SU-DHL-6 (cell line): Measurements from ENCODE around the gene EPB41L1.

Experiments used
- H2AFZ ChIP-seq: fragments of 200-600 bp; sonication (generic); 2 replicates; pipeline ENCODE4 v1.6.1; 2014; ENCODE audit warnings: low read depth, mild to moderate bottlenecking, moderate library complexity, mixed read lengths, antibody characterized with exemption, low read length; ENCODE audit not compliant: severe bottlenecking
- H3F3A ChIP-seq: fragments of 200-600 bp; shearing (Covaris generic); 2 replicates; pipeline ENCODE4 v1.6.0; 2016; ENCODE audit warnings: antibody characterized with exemption, mild to moderate bottlenecking; ENCODE audit not compliant: insufficient read depth
- H3K27ac ChIP-seq: fragments of 200-600 bp; sonication (generic); 2 replicates; pipeline ENCODE4 v1.5.1; 2016; ENCODE audit warnings: low read depth, mild to moderate bottlenecking, low read length, moderate library complexity, mixed read lengths
- H3K27me3 ChIP-seq: fragments of 200-600 bp; sonication (generic), shearing (Covaris generic); 2 replicates; pipeline ENCODE4 v1.6.0; 2014; ENCODE audit warnings: mild to moderate bottlenecking, low read length
- H3K36me3 ChIP-seq: fragments of 200-600 bp; sonication (generic); 2 replicates; pipeline ENCODE4 v1.6.1; 2014; ENCODE audit warnings: mild to moderate bottlenecking, low read length, mixed read lengths
- H3K4me2 ChIP-seq: fragments of 300-600, 200-600 bp; shearing (Covaris generic), sonication (generic); 2 replicates; pipeline ENCODE4 v1.6.0; 2014; ENCODE audit warnings: low read length, low read depth, mild to moderate bottlenecking; ENCODE audit not compliant: poor library complexity, severe bottlenecking
- H3K4me3 ChIP-seq: fragments of 200-600 bp; sonication (generic); 2 replicates; pipeline ENCODE4 v1.5.1; 2014; ENCODE audit warnings: antibody characterized with exemption, low read length, mild to moderate bottlenecking, mixed read lengths; ENCODE audit not compliant: insufficient read depth, poor library complexity, severe bottlenecking
- H3K79me2 ChIP-seq: fragments of 200-600 bp; sonication (generic); 2 replicates; pipeline ENCODE4 v1.6.1; 2014; ENCODE audit warnings: mild to moderate bottlenecking, low read length, moderate library complexity; ENCODE audit not compliant: insufficient read depth
- H3K9ac ChIP-seq: fragments of 200-600 bp; sonication (generic); 2 replicates; pipeline ENCODE4 v1.7.0; 2014; ENCODE audit warnings: mild to moderate bottlenecking, low read length
- H3K9me2 ChIP-seq: fragments of 200-600 bp; sonication (generic); replicated peaks from 2 replicates; pipeline ENCODE4 v1.6.1; 2014; ENCODE audit warnings: low read length; ENCODE audit not compliant: insufficient read depth
- H3K9me3 ChIP-seq: fragments of 200-600 bp; sonication (generic); 2 replicates; pipeline ENCODE4 v1.6.1; 2014; ENCODE audit warnings: low read length, mixed read lengths; ENCODE audit not compliant: insufficient read depth
- H4K20me1 ChIP-seq: fragments of 200-600 bp; sonication (generic); 2 replicates; pipeline ENCODE4 v1.6.1; 2014; ENCODE audit warnings: low read depth, mild to moderate bottlenecking, antibody characterized with exemption, low read length, moderate library complexity, mixed read lengths
- EZH2phosphoT487 ChIP-seq: fragments of 200-600 bp; sonication (generic), shearing (Covaris generic); conservative IDR thresholded peaks from 2 replicates; pipeline ENCODE4 v1.6.1; 2018; ENCODE audit warnings: mild to moderate bottlenecking, antibody characterized with exemption, low read length, moderate library complexity, mixed read lengths
- TF ChIP-seq, protein P1 (sequence below): fragments of 200-600 bp; sonication (generic); IDR thresholded peaks from one replicate; pipeline ENCODE4 v1.5.1; 2017; ENCODE audit warnings: antibody characterized with exemption, mild to moderate bottlenecking, low read length, moderate library complexity; ENCODE audit not compliant: insufficient read depth, poor library complexity, severe bottlenecking

The EPB41L1 gene

DNA sequence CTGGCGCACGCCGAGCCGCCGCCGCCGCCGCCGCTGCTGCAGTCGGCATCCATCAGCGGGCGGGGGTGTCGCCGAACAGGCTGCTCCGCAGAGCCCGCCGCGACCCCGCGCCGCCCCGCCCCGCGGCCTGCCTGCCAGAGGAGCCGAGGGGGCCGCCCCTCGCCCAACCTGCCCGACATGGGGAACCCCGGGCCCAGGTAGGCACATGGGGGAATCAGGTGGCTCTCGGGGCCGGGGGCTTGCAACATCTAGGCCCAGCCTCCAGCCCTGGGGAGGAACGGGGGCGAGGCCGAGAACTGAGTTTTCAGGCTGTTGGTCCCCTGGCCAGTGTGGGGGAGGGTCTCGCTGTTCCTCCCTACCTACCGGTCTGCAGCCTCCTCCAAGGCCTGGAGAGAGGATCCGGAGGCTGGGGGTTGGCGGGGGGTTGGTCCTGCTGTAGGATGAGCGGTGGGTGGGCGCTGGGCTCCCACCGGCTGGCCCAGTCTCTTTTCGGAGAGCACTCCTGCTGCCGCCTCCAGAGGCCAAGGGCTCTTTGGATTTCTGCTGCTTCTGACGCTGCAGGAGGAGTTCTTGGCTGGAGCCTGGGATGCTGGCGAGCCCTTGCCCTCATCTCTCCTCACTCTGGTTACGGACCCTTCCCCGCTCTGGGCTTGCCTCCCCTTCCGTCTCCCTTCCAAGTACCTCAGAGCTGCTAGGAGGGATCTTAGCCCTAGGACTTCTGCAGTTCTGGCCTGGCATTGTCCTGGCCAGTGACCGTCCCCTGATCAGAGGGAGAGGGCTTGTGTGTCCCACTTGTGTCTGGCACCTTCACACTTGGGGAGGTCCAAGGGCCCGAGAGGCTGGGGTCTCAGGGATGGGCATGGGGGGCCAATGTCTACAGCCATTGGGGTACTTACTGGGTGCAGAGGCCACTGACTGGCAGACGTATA lies at the start of gene EPB41L1:
TSS of gene EPB41L1 (plus strand) at position 41 of the 929 bp plus-strand sequence. CDS start 19,038 bp downstream, outside the sequence.
- Histone ChIP-seq H3K4me3 (no peak within 1 kb of the TSS), H3K27ac (no peak within 1 kb of the TSS), H3K9ac (no peak within 1 kb of the TSS), H3K9me3 (no peaks in the 10 kb centered on the region), H3K9me2 (no peaks in the 10 kb centered on the region), H3K79me2 (no peaks in the 10 kb centered on the region), H3K27me3 (no peaks in the 10 kb centered on the region), H4K20me1 (no peaks in the 10 kb centered on the region), H3K4me2 (peak within 1 kb of the TSS; percentile 24), H2AFZ (no peak within 1 kb of the TSS), H3K36me3 (no peaks in the 10 kb centered on the region), H3F3A (no peaks in the 10 kb centered on the region)
- TF ChIP-seq, protein P1, sequence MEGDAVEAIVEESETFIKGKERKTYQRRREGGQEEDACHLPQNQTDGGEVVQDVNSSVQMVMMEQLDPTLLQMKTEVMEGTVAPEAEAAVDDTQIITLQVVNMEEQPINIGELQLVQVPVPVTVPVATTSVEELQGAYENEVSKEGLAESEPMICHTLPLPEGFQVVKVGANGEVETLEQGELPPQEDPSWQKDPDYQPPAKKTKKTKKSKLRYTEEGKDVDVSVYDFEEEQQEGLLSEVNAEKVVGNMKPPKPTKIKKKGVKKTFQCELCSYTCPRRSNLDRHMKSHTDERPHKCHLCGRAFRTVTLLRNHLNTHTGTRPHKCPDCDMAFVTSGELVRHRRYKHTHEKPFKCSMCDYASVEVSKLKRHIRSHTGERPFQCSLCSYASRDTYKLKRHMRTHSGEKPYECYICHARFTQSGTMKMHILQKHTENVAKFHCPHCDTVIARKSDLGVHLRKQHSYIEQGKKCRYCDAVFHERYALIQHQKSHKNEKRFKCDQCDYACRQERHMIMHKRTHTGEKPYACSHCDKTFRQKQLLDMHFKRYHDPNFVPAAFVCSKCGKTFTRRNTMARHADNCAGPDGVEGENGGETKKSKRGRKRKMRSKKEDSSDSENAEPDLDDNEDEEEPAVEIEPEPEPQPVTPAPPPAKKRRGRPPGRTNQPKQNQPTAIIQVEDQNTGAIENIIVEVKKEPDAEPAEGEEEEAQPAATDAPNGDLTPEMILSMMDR, result no peak
- TF ChIP-seq EZH2phosphoT487, result no peak

DNA sequence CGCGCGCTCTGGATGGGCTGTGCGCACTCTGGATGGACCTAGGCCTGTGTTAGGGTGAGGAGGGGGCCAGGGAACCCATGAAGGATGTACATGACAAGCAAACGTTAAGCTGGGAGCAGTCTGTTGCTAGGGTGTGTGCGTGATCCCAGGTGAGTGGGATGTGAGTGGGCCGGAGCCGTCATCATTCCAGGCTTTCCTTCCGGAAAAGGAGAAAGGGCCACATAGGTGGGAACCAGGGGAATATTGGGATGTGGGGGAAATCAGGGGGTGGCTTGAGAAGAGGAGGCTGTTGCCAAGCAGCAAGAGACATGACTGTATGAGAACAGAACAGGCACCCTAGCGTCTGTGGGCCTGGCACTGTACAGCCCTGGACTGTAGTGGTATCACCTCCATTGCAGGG lies 49.7 kb upstream of the EPB41L1 start:
- no peak overlapping the region for H3K4me2 ChIP-seq
- TF ChIP-seq, protein P1, result no peak
- TF ChIP-seq EZH2phosphoT487, result no peak
- H3K9ac ChIP-seq, result no peak overlapping the region
- H3K9me2 ChIP-seq, result no peaks in the 10 kb centered on the region
- no peak overlapping the region for H3K4me3 ChIP-seq
- H3K27me3 ChIP-seq, result no peaks in the 10 kb centered on the region
- no peaks in the 10 kb centered on the region for H3K9me3 ChIP-seq
- H4K20me1 ChIP-seq, result no peaks in the 10 kb centered on the region
- no peak overlapping the region for H3K27ac ChIP-seq
- no peak overlapping the region for H2AFZ ChIP-seq
- no peaks in the 10 kb centered on the region for H3F3A ChIP-seq
- H3K79me2 ChIP-seq, result no peaks in the 10 kb centered on the region
- H3K36me3 ChIP-seq, result no peaks in the 10 kb centered on the region

DNA sequence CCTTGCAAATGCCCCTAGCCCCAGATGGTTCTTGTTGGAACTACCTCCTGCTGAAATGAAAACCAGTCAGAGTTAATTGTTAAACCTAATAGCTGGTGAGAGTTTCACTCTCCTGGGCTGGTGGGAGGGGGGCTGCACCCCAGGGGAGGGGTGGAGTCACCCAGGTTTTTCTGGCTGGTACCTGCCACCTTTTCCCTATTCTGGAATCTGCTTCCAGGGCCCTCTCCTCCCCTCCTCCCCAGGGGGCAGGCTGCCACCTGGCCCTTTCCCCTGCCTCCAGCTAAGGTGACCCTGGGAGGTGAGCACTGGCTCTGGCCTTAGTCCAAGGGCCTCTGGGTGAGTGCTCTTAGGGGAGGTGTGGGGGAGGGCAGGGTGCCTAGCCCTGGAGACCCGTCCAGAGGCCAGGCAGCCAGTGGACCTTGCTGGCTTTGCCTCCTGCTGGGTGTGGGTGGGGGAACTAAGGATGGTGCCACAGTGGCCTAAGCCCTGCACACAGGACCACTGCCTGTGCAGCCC lies 48.8 kb upstream of the EPB41L1 start:
- Histone ChIP-seq H3K27ac (no peak overlapping the region), H3K9me2 (no peaks in the 10 kb centered on the region), H3K27me3 (no peaks in the 10 kb centered on the region), H3K9ac (no peak overlapping the region), H3K36me3 (no peaks in the 10 kb centered on the region), H2AFZ (no peak overlapping the region), H3K79me2 (no peaks in the 10 kb centered on the region), H3K9me3 (no peaks in the 10 kb centered on the region), H4K20me1 (no peaks in the 10 kb centered on the region), H3K4me2 (no peak overlapping the region), H3F3A (no peaks in the 10 kb centered on the region), H3K4me3 (no peak overlapping the region)
- TF ChIP-seq, protein P1, result no peak
- no peak for TF ChIP-seq EZH2phosphoT487
